HG03521 (cell line): ENCODE data around the gene PPM1M.
A peak's percentile ranks its signal among the peaks of the same experiment; 100 is the strongest.
"Not testable (repeated sequence)": the region's sequence is repeated elsewhere in the genome, so short reads cannot be mapped to it uniquely, and the experiment has no call there.

Source experiments
- ATAC-seq: cut with Tn5 transposase; IDR thresholded peaks from one replicate; pipeline ENCODE4 v1.9.1; 2021; ENCODE audit warnings: mild to moderate bottlenecking, moderate library complexity; ENCODE audit not compliant: unreplicated experiment

The PPM1M gene

GRCh38 chr3:52272172-52272571, 26.6 kb downstream of the PPM1M start:
- ATAC-seq: not testable (repeated sequence)

- ATAC-seq: no peak
Observed at GRCh38 chr3:52272831-52273230, 27.3 kb downstream of the PPM1M start.

GRCh38 chr3:52274781-52275180, 29.2 kb downstream of the PPM1M start:
- not testable (repeated sequence) for ATAC-seq

GRCh38 chr3:52277071-52277964, 31.8 kb downstream of the PPM1M start:
- ATAC-seq: no peak

GRCh38 chr3:52277972-52278509, 32.5 kb downstream of the PPM1M start:
- peak; percentile 65 for ATAC-seq

- ATAC-seq: peak; percentile 86
Observed at GRCh38 chr3:52278510-52279069, 33.0 kb downstream of the PPM1M start, which contains the start of gene WDR82. TSS of gene WDR82 (minus strand) at chr3:52278649. CDS start at chr3:52278361, 288 bp downstream.

GRCh38 chr3:52279596-52279995, 34.0 kb downstream of the PPM1M start:
- no peak for ATAC-seq

GRCh38 chr3:52280050-52280461, 34.5 kb downstream of the PPM1M start:
- ATAC-seq: no peak

- no peak for ATAC-seq
Observed at GRCh38 chr3:52281981-52282801, 36.6 kb downstream of the PPM1M start.

GRCh38 chr3:52283306-52283705, 37.7 kb downstream of the PPM1M start:
- no peak for ATAC-seq

GRCh38 chr3:52284051-52284450, 38.5 kb downstream of the PPM1M start:
- ATAC-seq: not testable (repeated sequence)

- ATAC-seq: no peak
Observed at GRCh38 chr3:52286777-52287110, 41.2 kb downstream of the PPM1M start.

GRCh38 chr3:52288674-52289073, 43.1 kb downstream of the PPM1M start:
- no peak for ATAC-seq

GRCh38 chr3:52289338-52289746, 43.8 kb downstream of the PPM1M start:
- ATAC-seq: no peak

GRCh38 chr3:52289747-52290595, 44.4 kb downstream of the PPM1M start:
- ATAC-seq: no peak

- no peak for ATAC-seq
Observed at GRCh38 chr3:52290596-52291507, 45.3 kb downstream of the PPM1M start.

GRCh38 chr3:52291508-52292181, 46.1 kb downstream of the PPM1M start:
- ATAC-seq: no peak

- no peak for ATAC-seq
Observed at GRCh38 chr3:52292247-52293065, 46.9 kb downstream of the PPM1M start.
